ENCODE data around the gene SLC7A6. TPM values are rescaled to one million over a fixed set of nuclear protein-coding genes. Genes with fewer than 3 reads are reported as not detected.

SLC7A6 gene
- total and polyA plus RNA-seq, 2 of the 8 experiments (the other 6 are each of a cell fraction or from before 2014, with no cell fraction given): 28.0 to 37.8 TPM

- H2BK12ac ChIP-seq (ENCODE audit: low read depth, low read length): no peak overlapping the region
- H2AFZ ChIP-seq (ENCODE audit: low read length): no peak overlapping the region
- no peak overlapping the region for H2BK5ac ChIP-seq (ENCODE audit: low read depth, low read length)
- H2BK20ac ChIP-seq (ENCODE audit: low read length): no peak overlapping the region
- no peaks in the 10 kb centered on the region for H3K9me3 ChIP-seq (ENCODE audit: insufficient read depth in 2 of 2, low read depth in 1 of 2, low read length in 1 of 2)
- H2BK120ac ChIP-seq (replicated peaks; ENCODE audit: low read depth, low read length): no peak overlapping the region
- CTCF ChIA-PET (ENCODE audit: partially characterized antibody): interaction anchor here (0.9 to 6.2 kb wide), 6 partner anchors 7 to 74 kb away, joined by 3 to 108 read pairs (median 4); partner anchors contain the start of gene SLC7A6
- H3K4me3 ChIP-seq (ENCODE audit: extremely low read depth in 1 of 4, insufficient read depth in 2 of 4, low read depth in 3 of 4, low read length in 4 of 4): no peak overlapping the region
- H2AK5ac ChIP-seq (ENCODE audit: low read depth, low read length): no peak overlapping the region
- H3K79me1 ChIP-seq (ENCODE audit: low read depth, low read length): no peaks in the 10 kb centered on the region; the same call in 1 of the 2 replicates
- H4K91ac ChIP-seq (replicated peaks; ENCODE audit: insufficient read length, low read length): no peak overlapping the region
- no peak overlapping the region for H3K9ac ChIP-seq (replicated peaks in 1 of 4; ENCODE audit: extremely low read depth in 1 of 4, low read depth in 3 of 4, low read length in 3 of 4)
- H3K23ac ChIP-seq (ENCODE audit: insufficient read length): no peak overlapping the region
- DNase-seq (ENCODE audit: low read depth in 1 of 2, low spot score in 2 of 2) (no peak), FAIRE-seq (no peak)
- no peak overlapping the region for H3K14ac ChIP-seq (ENCODE audit: insufficient read length)
- H3K56ac ChIP-seq (replicated peaks; ENCODE audit: insufficient read length, low read depth, low read length): no peak overlapping the region
- no peak overlapping the region for H2BK15ac ChIP-seq (ENCODE audit: low read length)
- H4K20me1 ChIP-seq (replicated peaks in 1 of 2; ENCODE audit: control insufficient read depth in 1 of 2, insufficient read depth in 2 of 2, low read length in 2 of 2): no peaks in the 10 kb centered on the region
- no peaks in the 10 kb centered on the region for H3K23me2 ChIP-seq (ENCODE audit: low read depth, low read length)
- TF ChIP-seq YY1 (IDR thresholded peaks at IDR 0.05; ENCODE audit: low read depth, low read length) (no peak), EGR1 (IDR thresholded peaks at IDR 0.05; ENCODE audit: borderline replicate concordance, low read depth, low read length) (no peak), HDAC2 (IDR thresholded peaks at IDR 0.05; ENCODE audit: borderline replicate concordance in 1 of 2, low read depth in 2 of 2, low read length in 2 of 2) (no peak), CTBP2 (IDR thresholded peaks at IDR 0.05; ENCODE audit: borderline replicate concordance, insufficient read depth, insufficient read length, low read length) (no peak), E2F6 (IDR thresholded peaks at IDR 0.05) (no peak), ZNF274 (IDR thresholded peaks at IDR 0.05; ENCODE audit: borderline replicate concordance, extremely low read depth, low read length) (no peak), KDM5A (IDR thresholded peaks at IDR 0.05; ENCODE audit: low read length) (no peak), SP4 (IDR thresholded peaks at IDR 0.05; ENCODE audit: low read length) (no peak), NRF1 (IDR thresholded peaks at IDR 0.05; ENCODE audit: low read depth, low read length) (no peak), MAX (IDR thresholded peaks at IDR 0.05) (no peak), TCF12 (IDR thresholded peaks at IDR 0.05; ENCODE audit: low read depth, low read length) (no peak), NANOG (IDR thresholded peaks at IDR 0.05; ENCODE audit: insufficient read depth, low read depth, low read length, poor library complexity, severe bottlenecking) (no peak), SAP30 (IDR thresholded peaks at IDR 0.05; ENCODE audit: insufficient read depth, insufficient replicate concordance, low read length) (no peak)
- 91% methylated on average over 4 of the region's 4 CpGs; no CpG with 5 or more reads in 1 of the 2 experiments for WGBS, 2 experiments (ENCODE audit: extremely low coverage in 1 of 2, insufficient coverage in 1 of 2, insufficient read length in 1 of 2, insufficient replicate concordance in 2 of 2, low coverage in 1 of 2, low lambda C conversion rate in 2 of 2, missing lambda C conversion rate in 1 of 2)
- H3K4me1 ChIP-seq (replicated peaks in 1 of 4; ENCODE audit: control insufficient read depth in 3 of 4, insufficient read depth in 4 of 4, low read length in 3 of 4): no peaks in the 10 kb centered on the region; a peak in 1 of 7 replicates
- no peak overlapping the region for H3K4ac ChIP-seq (replicated peaks; ENCODE audit: insufficient read length, low read depth, low read length)
- no peaks in the 10 kb centered on the region for H3K36me3 ChIP-seq (ENCODE audit: control insufficient read depth in 2 of 4, insufficient read depth in 4 of 4, low read length in 3 of 4)
- POLR2A ChIA-PET (ENCODE audit: partially characterized antibody): interaction anchor here (1.2 kb wide), 1 partner anchor 9 kb away, joined by 3 read pairs; the partner anchor contains the start of gene PLA2G15
- H3K18ac ChIP-seq (ENCODE audit: extremely low read depth, low read length): no peak overlapping the region
- H4K8ac ChIP-seq (ENCODE audit: extremely low read depth, insufficient read depth, low read length): no peak overlapping the region
- H3K27ac ChIP-seq (ENCODE audit: low read depth, low read length): no peak overlapping the region
- H3K27me3 ChIP-seq (replicated peaks in 1 of 4; ENCODE audit: control insufficient read depth in 3 of 4, extremely low read depth in 1 of 4, insufficient read depth in 3 of 4, low read length in 3 of 4): no peaks in the 10 kb centered on the region
- no peak overlapping the region for H3K4me2 ChIP-seq (ENCODE audit: insufficient read depth in 1 of 2, low read depth in 2 of 2, low read length in 2 of 2)
- H4K5ac ChIP-seq (ENCODE audit: insufficient read length, low read depth, low read length): no peak overlapping the region
- no peaks in the 10 kb centered on the region for H3K79me2 ChIP-seq (ENCODE audit: control insufficient read depth in 1 of 2, insufficient read depth in 2 of 2, low read length in 2 of 2)
Observed at GRCh38 chr16:68253721-68254120, 10.6 kb upstream of the SLC7A6 start.
